HG02981 (cell line): ENCODE data around the gene GSAP.
"Not testable (repeated sequence)": the region's sequence is repeated elsewhere in the genome, so short reads cannot be mapped to it uniquely, and the experiment has no call there.

Experiments
- ATAC-seq: cut with Tn5 transposase; IDR thresholded peaks from one replicate; pipeline ENCODE4 v1.9.1; 2021; ENCODE audit warnings: mild to moderate bottlenecking, moderate library complexity; ENCODE audit not compliant: unreplicated experiment

GSAP gene

GRCh38 chr7:77289387-77289786 lies 126.8 kb downstream of the GSAP start:
- ATAC-seq: no peak

- ATAC-seq: no peak
Measured at GRCh38 chr7:77288676-77289320, 127.4 kb downstream of the GSAP start.

GRCh38 chr7:77284616-77285015 lies 131.5 kb downstream of the GSAP start:
- no peak for ATAC-seq

DNA sequence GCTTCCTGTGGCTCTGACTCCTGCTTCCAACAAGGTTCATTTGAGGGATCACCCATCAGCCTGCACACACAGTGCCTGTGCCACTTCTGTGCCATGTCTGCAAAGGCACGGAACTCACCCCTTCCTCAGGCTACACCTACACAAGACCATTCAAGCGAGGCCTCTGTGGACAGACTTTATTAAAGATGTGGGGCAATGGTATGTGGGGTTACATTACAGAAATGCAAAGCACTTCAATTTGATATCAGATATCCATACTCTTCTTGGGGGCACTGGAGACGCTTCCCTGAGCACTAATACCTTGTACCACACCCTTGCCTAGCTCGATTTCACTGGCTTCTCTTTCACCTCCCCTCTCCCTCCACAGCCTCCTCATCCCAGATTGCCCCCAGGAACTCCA lies 132.1 kb downstream of the GSAP start:
- ATAC-seq: no peak

- no peak for ATAC-seq
Measured at GRCh38 chr7:77282897-77283296, 133.3 kb downstream of the GSAP start.

GRCh38 chr7:77281780-77282478 lies 134.2 kb downstream of the GSAP start:
- ATAC-seq: no peak

DNA sequence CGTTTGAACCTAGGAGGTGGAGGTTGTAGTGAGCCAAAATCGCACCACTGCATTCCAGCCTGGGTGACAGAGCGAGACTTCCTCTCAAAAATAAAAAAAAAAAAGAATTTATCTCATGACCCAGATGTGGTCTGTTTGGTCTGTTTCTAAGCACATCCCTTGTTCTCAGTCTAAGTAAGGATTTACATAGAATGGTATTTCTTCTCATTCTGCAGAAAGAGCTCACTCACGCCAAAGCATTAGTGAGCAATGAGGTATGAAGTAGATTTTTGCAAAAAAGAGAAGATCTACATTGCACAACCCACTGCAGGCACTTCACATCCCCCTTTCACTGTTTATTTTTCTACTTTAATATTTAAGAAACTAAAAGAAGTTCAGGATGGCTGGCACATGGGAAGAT lies 140.0 kb downstream of the GSAP start:
- no peak for ATAC-seq

GRCh38 chr7:77275663-77276062 lies 140.5 kb downstream of the GSAP start:
- ATAC-seq: not testable (repeated sequence)

- ATAC-seq: no peak
Measured at GRCh38 chr7:77271766-77272165, 144.4 kb downstream of the GSAP start.

- ATAC-seq: no peak
Measured at GRCh38 chr7:77270094-77270480, 146.1 kb downstream of the GSAP start.

- ATAC-seq: peak; percentile 59
Measured at GRCh38 chr7:77269360-77270093, 146.6 kb downstream of the GSAP start.

GRCh38 chr7:77266291-77266794 lies 149.8 kb downstream of the GSAP start:
- ATAC-seq: peak; percentile 85

DNA sequence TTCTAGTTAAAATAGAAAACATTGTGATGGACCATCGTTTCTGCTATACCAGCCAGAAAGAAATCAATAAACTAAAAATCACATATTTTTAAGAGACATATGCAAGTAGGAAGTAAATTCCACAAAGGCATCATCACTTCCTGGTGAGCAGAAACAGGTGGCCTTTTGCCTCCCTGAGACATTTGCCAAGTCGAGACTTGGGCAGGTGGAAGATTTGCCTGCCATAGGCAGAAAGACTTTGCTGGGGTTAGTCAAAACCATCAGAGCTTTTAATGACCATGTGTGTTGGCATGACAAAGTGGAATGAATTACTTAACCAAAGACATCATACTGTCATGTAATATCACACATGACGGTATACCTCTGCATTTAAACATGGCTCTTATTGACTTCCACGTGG lies 150.5 kb downstream of the GSAP start:
- ATAC-seq: no peak

- ATAC-seq: no peak
Measured at GRCh38 chr7:77262316-77262715, 153.8 kb downstream of the GSAP start.
